HCT116 (cell line): ENCODE data around the gene MBTPS1.

Experiments used
- CEBPB ChIP-seq: IDR thresholded peaks from 2 replicates; pipeline ENCODE4 v1.6.1; 2012; ENCODE audit warnings: low read depth
- ELF1 ChIP-seq: IDR thresholded peaks from 2 replicates; pipeline ENCODE4 v1.6.1; 2012; ENCODE audit warnings: low read depth, borderline replicate concordance
- EZH2 ChIP-seq: fragments of 200-600 bp; sonication (generic); IDR thresholded peaks from 2 replicates; pipeline ENCODE4 v1.6.1; 2017; ENCODE audit warnings: antibody characterized with exemption, mixed run types
- EZH2phosphoT487 ChIP-seq: fragments of 200-600 bp; IDR thresholded peaks from 2 replicates; pipeline ENCODE4 v1.6.1; 2018; ENCODE audit warnings: antibody characterized with exemption, borderline replicate concordance
- POLR2A ChIP-seq: IDR thresholded peaks from 2 replicates; pipeline ENCODE4 v1.7.0; 2011; ENCODE audit warnings: borderline replicate concordance; ENCODE audit not compliant: insufficient read depth, insufficient read length; ENCODE audit errors: extremely low read depth
- POLR2AphosphoS5 ChIP-seq: IDR thresholded peaks from 2 replicates; pipeline ENCODE4 v1.6.1; 2011; ENCODE audit warnings: mild to moderate bottlenecking, low read depth, low read length, moderate library complexity
- REST ChIP-seq: IDR thresholded peaks from 2 replicates; pipeline ENCODE4 v1.6.1; 2012; ENCODE audit warnings: low read depth
- SRF ChIP-seq: IDR thresholded peaks from 2 replicates; pipeline ENCODE4 v1.6.1; 2012; ENCODE audit warnings: low read depth
- ZNF274 ChIP-seq: fragments of 200-500 bp; sonication (Bioruptor generic); IDR thresholded peaks from 2 replicates; pipeline ENCODE4 v1.6.1; 2014; ENCODE audit warnings: mild to moderate bottlenecking, low read depth, low read length, inconsistent platforms
- TF ChIP-seq, protein P1 (sequence below), 3 experiments: fragments of 200-600 bp in 1 of 3; sonication (generic) in 1 of 3; IDR thresholded peaks in 2 of 3; conservative IDR thresholded peaks in 1 of 3; 2 replicates each; pipeline ENCODE4 v1.5.1; 2012 to 2017; ENCODE audit warnings: low read depth in 2 of 3, low read length in 2 of 3, antibody characterized with exemption in 1 of 3, borderline replicate concordance in 1 of 3, control low read depth in 1 of 3, mild to moderate bottlenecking in 1 of 3, mixed read lengths in 1 of 3, mixed run types in 1 of 3, moderate library complexity in 1 of 3; ENCODE audit not compliant: insufficient read depth in 1 of 3
- TF ChIP-seq, protein P2 (sequence below): IDR thresholded peaks from 2 replicates; pipeline ENCODE4 v1.6.1; 2011; ENCODE audit warnings: mild to moderate bottlenecking, low read length, moderate library complexity; ENCODE audit not compliant: insufficient replicate concordance; ENCODE audit errors: extremely low read depth

DNA sequence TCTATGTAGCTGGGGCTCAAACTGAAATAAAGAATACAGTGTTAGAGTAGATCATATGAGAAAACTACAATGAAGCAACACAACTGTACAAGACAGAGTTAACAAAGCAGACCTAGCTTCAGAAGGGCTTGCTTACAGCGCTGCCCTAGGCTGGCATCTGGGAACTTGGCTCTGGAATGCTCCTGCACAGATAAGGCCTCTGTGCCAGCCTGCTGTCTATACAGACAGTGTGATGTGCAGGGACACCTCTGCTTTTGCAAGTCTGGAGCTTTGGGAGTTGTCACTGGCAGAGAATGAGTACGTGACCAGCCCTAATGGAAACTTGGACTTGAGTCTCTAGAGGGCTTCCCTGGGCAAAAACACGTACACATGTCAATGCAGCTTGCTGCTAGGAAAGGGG lies 42.0 kb downstream of the MBTPS1 start:
- TF ChIP-seq POLR2A: no peak
- TF ChIP-seq, protein P1, sequence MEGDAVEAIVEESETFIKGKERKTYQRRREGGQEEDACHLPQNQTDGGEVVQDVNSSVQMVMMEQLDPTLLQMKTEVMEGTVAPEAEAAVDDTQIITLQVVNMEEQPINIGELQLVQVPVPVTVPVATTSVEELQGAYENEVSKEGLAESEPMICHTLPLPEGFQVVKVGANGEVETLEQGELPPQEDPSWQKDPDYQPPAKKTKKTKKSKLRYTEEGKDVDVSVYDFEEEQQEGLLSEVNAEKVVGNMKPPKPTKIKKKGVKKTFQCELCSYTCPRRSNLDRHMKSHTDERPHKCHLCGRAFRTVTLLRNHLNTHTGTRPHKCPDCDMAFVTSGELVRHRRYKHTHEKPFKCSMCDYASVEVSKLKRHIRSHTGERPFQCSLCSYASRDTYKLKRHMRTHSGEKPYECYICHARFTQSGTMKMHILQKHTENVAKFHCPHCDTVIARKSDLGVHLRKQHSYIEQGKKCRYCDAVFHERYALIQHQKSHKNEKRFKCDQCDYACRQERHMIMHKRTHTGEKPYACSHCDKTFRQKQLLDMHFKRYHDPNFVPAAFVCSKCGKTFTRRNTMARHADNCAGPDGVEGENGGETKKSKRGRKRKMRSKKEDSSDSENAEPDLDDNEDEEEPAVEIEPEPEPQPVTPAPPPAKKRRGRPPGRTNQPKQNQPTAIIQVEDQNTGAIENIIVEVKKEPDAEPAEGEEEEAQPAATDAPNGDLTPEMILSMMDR (IDR thresholded peaks at IDR 0.05 in 2 of 3, conservative IDR thresholded peaks at IDR 0.05 in 1 of 3; ENCODE audit: borderline replicate concordance in 1 of 3, insufficient read depth in 1 of 3, low read depth in 2 of 3, low read length in 2 of 3): no peak
- no peak for TF ChIP-seq EZH2
- no peak for TF ChIP-seq SRF
- no peak for TF ChIP-seq EZH2phosphoT487
- no peak for TF ChIP-seq REST
- TF ChIP-seq CEBPB: no peak
- no peak for TF ChIP-seq ELF1
- TF ChIP-seq POLR2AphosphoS5: no peak
- TF ChIP-seq ZNF274: no peak
- TF ChIP-seq, protein P2, sequence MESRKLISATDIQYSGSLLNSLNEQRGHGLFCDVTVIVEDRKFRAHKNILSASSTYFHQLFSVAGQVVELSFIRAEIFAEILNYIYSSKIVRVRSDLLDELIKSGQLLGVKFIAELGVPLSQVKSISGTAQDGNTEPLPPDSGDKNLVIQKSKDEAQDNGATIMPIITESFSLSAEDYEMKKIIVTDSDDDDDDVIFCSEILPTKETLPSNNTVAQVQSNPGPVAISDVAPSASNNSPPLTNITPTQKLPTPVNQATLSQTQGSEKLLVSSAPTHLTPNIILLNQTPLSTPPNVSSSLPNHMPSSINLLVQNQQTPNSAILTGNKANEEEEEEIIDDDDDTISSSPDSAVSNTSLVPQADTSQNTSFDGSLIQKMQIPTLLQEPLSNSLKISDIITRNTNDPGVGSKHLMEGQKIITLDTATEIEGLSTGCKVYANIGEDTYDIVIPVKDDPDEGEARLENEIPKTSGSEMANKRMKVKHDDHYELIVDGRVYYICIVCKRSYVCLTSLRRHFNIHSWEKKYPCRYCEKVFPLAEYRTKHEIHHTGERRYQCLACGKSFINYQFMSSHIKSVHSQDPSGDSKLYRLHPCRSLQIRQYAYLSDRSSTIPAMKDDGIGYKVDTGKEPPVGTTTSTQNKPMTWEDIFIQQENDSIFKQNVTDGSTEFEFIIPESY: no peak
